CD4-positive, alpha-beta T cell treated with Interleukin-12 subunit alpha and Interleukin-12 subunit beta, for 1 hour (primary cell): Measurements from ENCODE around the gene NRIP2.

Experiments used
- DNase-seq: peaks from one replicate; pipeline ENCODE4 v3.0.0-alpha.2; 2020

The NRIP2 gene

GRCh38 chr12:2804393-2805142 lies 30.3 kb downstream of the NRIP2 start:
- DNase-seq: no peak

- no peak for DNase-seq
Measured at GRCh38 chr12:2803635-2804392, 31.0 kb downstream of the NRIP2 start.

DNA sequence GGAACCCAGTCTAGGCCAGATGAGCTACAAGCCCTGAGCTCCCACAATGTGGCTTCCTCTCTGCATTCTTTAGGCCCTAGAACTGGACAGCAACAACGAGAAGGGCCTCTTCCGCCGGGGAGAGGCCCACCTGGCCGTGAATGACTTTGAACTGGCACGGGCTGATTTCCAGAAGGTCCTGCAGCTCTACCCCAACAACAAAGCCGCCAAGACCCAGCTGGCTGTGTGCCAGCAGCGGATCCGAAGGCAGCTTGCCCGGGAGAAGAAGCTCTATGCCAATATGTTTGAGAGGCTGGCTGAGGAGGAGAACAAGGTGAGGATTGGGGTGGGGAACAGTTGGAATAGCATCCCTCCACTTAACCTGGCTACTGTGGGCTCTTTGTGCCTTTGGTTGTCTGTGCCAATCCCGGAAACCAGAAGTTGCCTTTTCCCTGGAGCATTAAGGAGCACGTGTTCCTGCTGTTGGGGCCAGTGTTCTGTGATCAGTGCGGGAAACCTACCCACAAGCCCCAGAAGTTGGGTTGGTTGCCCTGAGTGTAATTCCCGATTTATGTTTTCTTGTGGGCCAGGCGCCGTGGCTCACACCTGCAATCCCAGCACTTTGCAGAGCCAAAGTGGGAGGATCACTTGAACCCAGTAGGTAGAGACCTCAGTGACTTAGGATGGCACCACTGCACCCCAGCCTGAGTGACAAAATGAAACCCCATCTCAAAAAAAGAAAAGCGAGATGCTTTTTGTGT lies 33.6 kb downstream of the NRIP2 start:
- no peak for DNase-seq

GRCh38 chr12:2800046-2800570 lies 34.7 kb downstream of the NRIP2 start:
- no peak for DNase-seq

- DNase-seq: no peak
Measured at GRCh38 chr12:2797721-2798418, 37.0 kb downstream of the NRIP2 start.

- no peak for DNase-seq
Measured at GRCh38 chr12:2796187-2796666, 38.6 kb downstream of the NRIP2 start.

DNA sequence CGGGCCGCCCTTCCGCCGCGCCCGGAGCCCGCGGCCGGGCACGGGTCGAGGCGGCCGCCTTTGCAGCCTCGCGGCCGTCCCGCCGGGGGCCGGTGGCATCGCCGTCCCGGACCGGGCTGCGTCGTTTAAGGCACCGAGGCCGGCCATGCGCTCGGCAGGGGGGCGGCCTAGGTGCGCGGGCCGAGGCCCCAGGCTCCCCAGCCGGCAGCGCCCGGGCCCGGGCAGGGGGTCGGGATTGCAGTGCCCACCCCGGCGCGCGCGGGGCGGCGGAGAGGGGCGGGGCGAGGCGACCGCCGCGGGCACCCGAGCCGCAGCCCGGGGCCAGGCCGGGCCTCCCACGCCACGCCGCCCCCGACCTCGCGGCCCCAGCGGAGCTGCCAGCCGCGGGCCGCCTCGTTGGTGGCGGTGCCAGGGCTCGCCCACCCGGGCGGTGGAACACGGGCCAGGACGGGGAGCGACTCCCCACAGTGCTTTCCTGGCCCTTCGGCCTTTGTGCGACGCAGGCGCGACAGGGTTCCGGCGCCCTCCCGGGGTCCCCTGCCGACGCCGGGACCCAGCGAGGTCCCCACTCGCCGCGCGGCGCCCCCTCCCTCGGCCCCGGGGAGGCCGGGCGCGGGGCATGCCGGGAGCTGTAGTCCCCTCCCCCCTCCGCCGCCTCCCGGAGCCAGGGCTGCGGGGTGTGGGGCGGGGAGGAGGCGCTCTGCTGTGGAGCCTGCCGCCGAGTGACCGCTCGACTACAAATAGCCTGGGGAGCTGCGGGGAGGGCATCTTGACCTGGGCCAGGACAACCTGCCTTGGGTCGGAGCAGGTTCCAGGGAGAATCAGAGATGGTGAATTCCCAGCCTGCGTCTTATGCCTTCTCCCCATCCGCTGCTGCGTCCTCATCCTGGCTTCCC lies 39.3 kb downstream of the NRIP2 start:
- peak; percentile 74 for DNase-seq

DNA sequence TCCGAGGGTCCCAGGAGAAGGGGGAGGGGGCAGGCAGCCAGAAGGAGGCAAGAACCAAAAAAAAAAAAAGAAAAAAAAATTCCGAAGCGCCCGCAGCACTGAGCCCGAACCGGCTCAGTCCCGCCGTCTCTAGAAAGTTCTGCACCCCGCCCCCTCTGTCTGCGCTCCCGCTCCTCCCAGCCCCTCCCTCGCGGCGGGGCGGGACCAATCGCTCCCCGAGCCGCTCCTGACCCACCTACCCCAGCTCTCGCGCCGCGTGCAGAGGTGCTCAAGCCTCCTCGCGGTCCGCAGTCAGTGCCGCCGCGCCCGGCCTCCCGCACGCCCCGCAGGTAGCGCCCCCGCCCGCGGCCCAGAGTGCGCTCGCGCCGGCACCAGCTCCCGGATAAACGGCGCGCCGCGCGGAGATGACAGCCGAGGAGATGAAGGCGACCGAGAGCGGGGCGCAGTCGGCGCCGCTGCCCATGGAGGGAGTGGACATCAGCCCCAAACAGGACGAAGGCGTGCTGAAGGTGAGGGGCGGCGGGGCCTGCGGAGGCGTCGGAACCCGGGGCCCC lies 40.0 kb downstream of the NRIP2 start, which contains the start of gene FKBP4:
FKBP4 (plus strand) TSS at position 235 of the 554 bp plus-strand sequence; CDS start at position 405, 170 bp downstream.
- DNase-seq: peak; percentile 93

DNA sequence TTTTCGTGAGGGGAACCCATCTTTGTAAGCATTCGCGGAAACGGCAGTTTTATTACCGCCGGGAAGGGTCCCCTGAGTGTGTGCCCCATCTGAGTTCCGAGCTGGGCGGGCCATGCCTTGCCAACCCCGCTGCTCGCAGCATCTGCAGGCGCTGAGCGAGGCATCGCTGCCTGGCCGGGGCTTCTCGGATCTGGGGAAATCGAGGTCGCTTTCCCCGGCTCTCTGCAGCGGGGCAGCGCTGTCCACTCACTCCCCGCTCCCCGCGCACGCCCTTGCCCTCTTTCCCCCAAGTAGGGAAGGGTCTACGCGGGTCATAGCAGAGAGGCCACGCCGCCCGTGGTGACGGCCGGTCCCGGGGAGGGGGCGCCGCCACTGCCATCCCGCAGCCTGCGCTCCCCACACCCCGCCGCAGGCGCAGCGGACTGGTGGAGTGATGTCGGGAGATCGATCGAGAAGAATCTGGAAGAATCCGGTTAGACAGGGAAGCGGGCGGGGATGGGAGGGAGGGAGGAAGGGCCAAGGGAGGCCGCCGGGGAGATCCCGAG lies 40.6 kb downstream of the NRIP2 start:
- no peak for DNase-seq

GRCh38 chr12:2793561-2793960 lies 41.3 kb downstream of the NRIP2 start:
- no peak for DNase-seq

DNA sequence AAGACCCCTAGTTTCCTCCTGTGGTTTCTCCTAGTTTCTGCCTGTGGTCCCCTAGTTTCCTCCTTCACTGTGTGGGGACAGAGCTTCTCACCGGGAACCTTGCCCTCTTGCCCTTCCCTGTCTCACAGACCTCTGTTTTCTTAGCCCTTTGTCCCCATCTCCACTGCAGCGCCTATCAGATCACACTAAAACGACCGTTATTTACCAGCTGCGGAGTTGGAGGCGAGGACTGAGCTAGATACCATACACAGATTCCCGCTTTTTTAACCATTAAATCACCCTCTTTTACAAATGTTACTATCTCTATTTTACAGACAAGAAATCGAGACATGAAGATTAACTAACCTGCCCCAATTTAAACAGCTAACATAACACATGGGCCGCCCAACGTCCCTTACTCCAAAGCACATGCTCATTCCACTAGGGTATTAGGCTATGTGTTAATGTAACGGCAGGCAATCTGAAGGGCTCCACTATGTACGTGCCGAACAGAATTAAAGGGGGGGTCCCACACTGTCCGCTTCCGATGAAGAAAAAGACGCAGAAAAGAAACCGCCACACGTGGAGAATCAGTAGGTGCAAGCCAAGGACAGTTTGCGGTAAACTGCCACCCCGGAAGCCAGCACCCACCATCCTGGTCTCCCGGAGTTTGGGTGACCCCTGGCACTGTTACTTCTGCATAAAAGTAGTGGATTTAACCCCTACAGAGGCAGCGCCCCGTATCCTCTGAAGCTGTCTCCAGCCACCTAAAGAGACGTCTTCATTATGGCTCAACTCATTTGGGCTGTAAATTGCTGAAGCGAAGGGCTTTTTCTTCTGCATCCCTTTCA lies 41.9 kb downstream of the NRIP2 start:
- no peak for DNase-seq

GRCh38 chr12:2791089-2791488 lies 43.7 kb downstream of the NRIP2 start:
- DNase-seq: no peak

DNA sequence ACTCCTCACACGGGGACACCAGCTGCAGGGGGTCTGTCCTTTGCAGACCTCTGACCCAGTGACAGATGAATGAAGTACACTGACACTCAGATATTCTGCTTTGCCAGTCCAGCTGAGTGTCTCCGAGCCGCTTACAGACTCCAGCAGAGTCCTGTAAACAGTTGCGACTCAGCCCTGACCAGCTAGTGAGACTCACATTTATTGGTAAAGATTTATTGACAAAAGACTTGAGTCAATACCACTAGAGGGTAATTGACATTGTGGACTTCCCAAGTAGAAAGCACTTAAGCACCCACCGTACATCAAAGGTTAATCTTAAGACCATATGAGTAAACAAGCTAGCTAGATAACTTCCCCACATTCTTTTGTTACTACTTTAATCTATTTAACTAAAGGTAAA lies 49.8 kb downstream of the NRIP2 start:
- DNase-seq: no peak

- DNase-seq: peak; percentile 57
Measured at GRCh38 chr12:2783936-2784600, 50.8 kb downstream of the NRIP2 start.

DNA sequence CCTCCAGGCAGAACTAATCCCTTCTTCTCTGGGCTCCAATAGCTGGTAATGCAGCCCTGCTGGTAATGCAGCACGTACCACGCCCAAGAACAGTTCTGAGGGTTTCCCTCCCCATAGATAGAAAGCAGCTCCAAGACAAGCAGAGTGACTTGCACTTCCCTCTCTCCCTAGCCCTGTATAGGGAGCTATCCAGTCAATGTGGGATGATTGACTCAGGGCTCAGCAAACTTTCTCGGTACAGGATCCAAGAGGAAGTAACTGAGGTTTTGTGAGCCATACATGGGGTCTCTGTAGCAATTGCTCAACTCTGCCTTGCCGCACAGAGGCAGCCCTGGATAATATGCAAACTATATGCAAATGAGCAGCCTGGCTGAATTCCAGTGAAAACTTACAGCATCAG lies 55.6 kb downstream of the NRIP2 start:
- DNase-seq: no peak

- no peak for DNase-seq
Measured at GRCh38 chr12:2776129-2776806, 58.6 kb downstream of the NRIP2 start.

- no peak for DNase-seq
Measured at GRCh38 chr12:2775431-2775830, 59.4 kb downstream of the NRIP2 start.
